Sigmoid colon (tissue), 7 donors: ENCODE measurements around the gene VPS13C. TPM values are rescaled to one million over a fixed set of nuclear protein-coding genes. Genes with fewer than 3 reads are reported as not detected.

Experiments used
- DNase-seq: peaks from one replicate; pipeline ENCODE4 v3.0.0-alpha.2; 2019
- H3K27ac ChIP-seq, 4 donors: fragments of 200-600 bp; sonication (generic); one replicate each; pipeline ENCODE4 v1.5.1; 2016 to 2019; ENCODE audit warnings: mild to moderate bottlenecking in 1 of 4
- H3K27me3 ChIP-seq, 3 donors: fragments of 200-600 bp; sonication (generic); one replicate each; pipeline ENCODE4 v1.5.1; 2019; ENCODE audit warnings: mild to moderate bottlenecking in 1 of 3
- H3K36me3 ChIP-seq, 4 donors: fragments of 200-600 bp; sonication (generic); one replicate each; pipeline ENCODE4 v1.5.1; 2016 to 2019
- H3K4me1 ChIP-seq, 4 donors: fragments of 200-600 bp; sonication (generic); one replicate each; pipeline ENCODE4 v1.5.1; 2017 to 2019
- H3K4me3 ChIP-seq, 4 donors: fragments of 200-600 bp; sonication (generic); one replicate each; pipeline ENCODE4 v1.5.1; 2017 to 2019; ENCODE audit warnings: mild to moderate bottlenecking in 2 of 4, moderate library complexity in 1 of 4
- H3K9me3 ChIP-seq, 4 donors: fragments of 200-600 bp in 3 of 4; sonication (generic) in 3 of 4; one replicate each; pipeline versions ENCODE4 v1.5.1 to v1.6.1; 2013 to 2019
- EP300 ChIP-seq, 4 donors: sonication (generic); formaldehyde crosslinking; IDR thresholded peaks; one replicate each; pipeline ENCODE4 v1.6.1; 2017; ENCODE audit warnings: antibody characterized with exemption in 4 of 4
- POLR2A ChIP-seq, 2 donors: fragments of 450-650 bp; IDR thresholded peaks; one replicate each; pipeline ENCODE4 v1.6.1; 2016; ENCODE audit warnings: antibody characterized with exemption in 2 of 2, mild to moderate bottlenecking in 2 of 2, moderate library complexity in 2 of 2
- POLR2AphosphoS5 ChIP-seq, 4 donors: sonication (generic); formaldehyde crosslinking; IDR thresholded peaks; one replicate each; pipeline ENCODE4 v1.6.1; 2017; ENCODE audit warnings: antibody characterized with exemption in 4 of 4
- WGBS, 2 donors: extraction: QIAGEN DNeasy Blood & Tissue Kit; methylation state at CpG; one replicate each; pipeline ENCODE4 v1.1.7; 2013; 5-methylcytosine and 5-hydroxymethylcytosine counted together
- intact Hi-C: fragments of 100-400 bp; cut with DNase I; formaldehyde crosslinking; loops from one replicate; pipeline ENCODE4 v1.15.1; 2023
- polyA plus RNA-seq, 3 donors: library from polyadenylated mRNA; stranded (reverse); fragments of 200-250 nt; gene quantifications; one replicate each; pipeline ENCODE4 v1.2.3, GENCODE V29; 2013
- total RNA-seq, 4 donors: library from RNA; depleted of rRNA; stranded (reverse); fragments of >200 nt; gene quantifications; one replicate each; pipeline ENCODE4 v1.1.0, GENCODE V29; 2016
- TF ChIP-seq, protein P1 (sequence below), 4 experiments: fragments of 450-650 bp in 3 of 4; fragments of 200-600 bp in 1 of 4; IDR thresholded peaks; one replicate each; pipeline ENCODE4 v1.5.1; 2016 to 2019; ENCODE audit warnings: antibody characterized with exemption in 4 of 4, mild to moderate bottlenecking in 3 of 4, moderate library complexity in 2 of 4
- donor health status: healthy with polysubstance abuse.
- donor health status: Bipolar disorder and iron deficiency.
- donor health status: healthy.

Gene VPS13C, protein sequence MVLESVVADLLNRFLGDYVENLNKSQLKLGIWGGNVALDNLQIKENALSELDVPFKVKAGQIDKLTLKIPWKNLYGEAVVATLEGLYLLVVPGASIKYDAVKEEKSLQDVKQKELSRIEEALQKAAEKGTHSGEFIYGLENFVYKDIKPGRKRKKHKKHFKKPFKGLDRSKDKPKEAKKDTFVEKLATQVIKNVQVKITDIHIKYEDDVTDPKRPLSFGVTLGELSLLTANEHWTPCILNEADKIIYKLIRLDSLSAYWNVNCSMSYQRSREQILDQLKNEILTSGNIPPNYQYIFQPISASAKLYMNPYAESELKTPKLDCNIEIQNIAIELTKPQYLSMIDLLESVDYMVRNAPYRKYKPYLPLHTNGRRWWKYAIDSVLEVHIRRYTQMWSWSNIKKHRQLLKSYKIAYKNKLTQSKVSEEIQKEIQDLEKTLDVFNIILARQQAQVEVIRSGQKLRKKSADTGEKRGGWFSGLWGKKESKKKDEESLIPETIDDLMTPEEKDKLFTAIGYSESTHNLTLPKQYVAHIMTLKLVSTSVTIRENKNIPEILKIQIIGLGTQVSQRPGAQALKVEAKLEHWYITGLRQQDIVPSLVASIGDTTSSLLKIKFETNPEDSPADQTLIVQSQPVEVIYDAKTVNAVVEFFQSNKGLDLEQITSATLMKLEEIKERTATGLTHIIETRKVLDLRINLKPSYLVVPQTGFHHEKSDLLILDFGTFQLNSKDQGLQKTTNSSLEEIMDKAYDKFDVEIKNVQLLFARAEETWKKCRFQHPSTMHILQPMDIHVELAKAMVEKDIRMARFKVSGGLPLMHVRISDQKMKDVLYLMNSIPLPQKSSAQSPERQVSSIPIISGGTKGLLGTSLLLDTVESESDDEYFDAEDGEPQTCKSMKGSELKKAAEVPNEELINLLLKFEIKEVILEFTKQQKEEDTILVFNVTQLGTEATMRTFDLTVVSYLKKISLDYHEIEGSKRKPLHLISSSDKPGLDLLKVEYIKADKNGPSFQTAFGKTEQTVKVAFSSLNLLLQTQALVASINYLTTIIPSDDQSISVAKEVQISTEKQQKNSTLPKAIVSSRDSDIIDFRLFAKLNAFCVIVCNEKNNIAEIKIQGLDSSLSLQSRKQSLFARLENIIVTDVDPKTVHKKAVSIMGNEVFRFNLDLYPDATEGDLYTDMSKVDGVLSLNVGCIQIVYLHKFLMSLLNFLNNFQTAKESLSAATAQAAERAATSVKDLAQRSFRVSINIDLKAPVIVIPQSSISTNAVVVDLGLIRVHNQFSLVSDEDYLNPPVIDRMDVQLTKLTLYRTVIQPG (N-terminal part only)
- total RNA-seq = 100 to 1,000 TPM in 2 of 4 donors, 10 to 100 TPM in 2; 71.5 to 112 (median 94.4) TPM
- polyA plus RNA-seq = 10 to 100 TPM in 1 of 3 donors, 1 to 10 TPM in 2; 2.1 to 18.2 (median 6.6) TPM

DNA sequence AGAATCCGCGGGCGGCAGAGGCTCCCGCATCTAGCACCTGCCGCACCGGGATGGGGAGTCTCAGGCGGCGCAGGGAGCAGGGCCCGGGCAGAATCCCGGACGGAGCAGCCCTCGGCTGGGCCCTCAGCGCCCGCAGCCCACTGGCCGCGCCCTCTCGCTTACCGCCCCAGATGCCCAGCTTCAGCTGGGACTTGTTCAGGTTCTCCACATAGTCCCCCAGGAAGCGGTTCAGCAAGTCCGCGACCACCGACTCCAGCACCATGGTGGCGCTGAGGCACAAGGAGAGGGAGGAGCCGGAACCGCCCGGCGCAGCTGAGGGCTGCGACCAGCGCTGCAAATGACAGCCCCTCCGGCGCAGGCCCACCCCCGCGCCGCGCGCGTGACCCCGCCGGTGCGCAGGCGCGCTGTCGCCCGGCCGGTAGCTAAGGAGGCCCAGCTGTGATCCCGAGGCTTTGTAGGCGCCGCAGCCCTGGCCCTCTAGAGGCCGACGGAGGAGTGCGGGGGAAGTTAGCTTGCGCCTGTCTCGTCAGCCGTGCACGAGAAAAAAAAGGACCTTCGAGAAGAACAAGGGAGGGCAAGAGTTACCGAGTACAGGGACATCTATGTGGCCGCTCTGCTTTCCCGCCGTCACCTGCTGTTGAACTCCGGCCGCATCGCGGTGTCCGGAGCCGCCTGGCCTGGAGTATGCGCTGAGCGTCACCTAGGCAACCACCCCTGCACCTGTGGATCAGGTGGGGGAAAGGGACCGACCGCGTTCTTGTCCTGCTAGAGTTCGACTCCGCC, at the start of gene VPS13C:
VPS13C (minus strand) TSS at position 335 of the 783 bp plus-strand sequence; CDS start at position 262, 73 bp downstream.
- peak within 1 kb of the TSS; percentile 91 to 96 (median 93) for H3K27ac ChIP-seq
- no peaks in the 10 kb centered on the region for H3K9me3 ChIP-seq
- TF ChIP-seq EP300 (IDR thresholded peaks at IDR 0.05) (no peak), POLR2A (IDR thresholded peaks at IDR 0.05) (peak; percentile 27 to 49), POLR2AphosphoS5 (IDR thresholded peaks at IDR 0.05) (peak; percentile 83 to 95 (median 90))
- TF ChIP-seq, protein P1, sequence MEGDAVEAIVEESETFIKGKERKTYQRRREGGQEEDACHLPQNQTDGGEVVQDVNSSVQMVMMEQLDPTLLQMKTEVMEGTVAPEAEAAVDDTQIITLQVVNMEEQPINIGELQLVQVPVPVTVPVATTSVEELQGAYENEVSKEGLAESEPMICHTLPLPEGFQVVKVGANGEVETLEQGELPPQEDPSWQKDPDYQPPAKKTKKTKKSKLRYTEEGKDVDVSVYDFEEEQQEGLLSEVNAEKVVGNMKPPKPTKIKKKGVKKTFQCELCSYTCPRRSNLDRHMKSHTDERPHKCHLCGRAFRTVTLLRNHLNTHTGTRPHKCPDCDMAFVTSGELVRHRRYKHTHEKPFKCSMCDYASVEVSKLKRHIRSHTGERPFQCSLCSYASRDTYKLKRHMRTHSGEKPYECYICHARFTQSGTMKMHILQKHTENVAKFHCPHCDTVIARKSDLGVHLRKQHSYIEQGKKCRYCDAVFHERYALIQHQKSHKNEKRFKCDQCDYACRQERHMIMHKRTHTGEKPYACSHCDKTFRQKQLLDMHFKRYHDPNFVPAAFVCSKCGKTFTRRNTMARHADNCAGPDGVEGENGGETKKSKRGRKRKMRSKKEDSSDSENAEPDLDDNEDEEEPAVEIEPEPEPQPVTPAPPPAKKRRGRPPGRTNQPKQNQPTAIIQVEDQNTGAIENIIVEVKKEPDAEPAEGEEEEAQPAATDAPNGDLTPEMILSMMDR (IDR thresholded peaks at IDR 0.05) = peak; percentile 67 to 84 (median 76)
- intact Hi-C loops = no loop called here
- peaks cover 0 to 9% (median 0%) of the 10 kb centered on the region in 3 donors for H3K27me3 ChIP-seq
- H3K4me3 ChIP-seq = peak within 1 kb of the TSS; percentile 69 to 95 (median 84)
- 0% methylated on average over 73 of the region's 73 CpGs for WGBS, 2 donors
- H3K4me1 ChIP-seq = peaks cover 0 to 20% (median 12%) of the 10 kb centered on the region in 4 donors
- peak; percentile 96 for DNase-seq
- H3K36me3 ChIP-seq = no peaks in the 10 kb centered on the region

DNA sequence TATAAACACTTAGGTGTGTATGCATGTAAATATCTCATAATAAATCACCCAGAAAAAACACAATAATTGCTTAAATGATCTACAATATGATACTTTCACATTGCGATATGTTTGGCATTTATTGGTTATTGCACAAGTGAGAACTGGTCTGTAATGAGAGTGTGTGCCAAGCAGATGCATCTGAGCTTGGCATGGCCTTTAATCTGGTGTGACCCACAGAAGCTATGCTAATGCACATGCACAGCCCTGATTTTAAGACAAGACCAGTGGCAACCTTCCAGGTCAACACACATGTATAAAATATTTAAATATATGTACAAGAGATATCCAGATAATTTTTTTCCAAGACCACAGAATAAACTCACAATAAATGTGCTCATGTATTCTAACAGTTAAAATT, 49.2 kb upstream of the VPS13C start:
- intact Hi-C loops = no loop called here
- TF ChIP-seq, protein P1 (IDR thresholded peaks at IDR 0.05) = no peak
- no peak for TF ChIP-seq EP300 (IDR thresholded peaks at IDR 0.05)
- no peak for TF ChIP-seq POLR2AphosphoS5 (IDR thresholded peaks at IDR 0.05)
- no peak for TF ChIP-seq POLR2A (IDR thresholded peaks at IDR 0.05)
- no peak overlapping the region for H3K27ac ChIP-seq
- no peak for DNase-seq
- 52 to 79% methylated on average over 1 of the region's 1 CpG for WGBS, 2 donors
- H3K4me3 ChIP-seq = no peak overlapping the region
- H3K27me3 ChIP-seq = no peaks in the 10 kb centered on the region
- no peaks in the 10 kb centered on the region for H3K36me3 ChIP-seq
- H3K4me1 ChIP-seq = peaks cover 0 to 19% (median 15%) of the 10 kb centered on the region in 4 donors
- no peaks in the 10 kb centered on the region for H3K9me3 ChIP-seq

DNA sequence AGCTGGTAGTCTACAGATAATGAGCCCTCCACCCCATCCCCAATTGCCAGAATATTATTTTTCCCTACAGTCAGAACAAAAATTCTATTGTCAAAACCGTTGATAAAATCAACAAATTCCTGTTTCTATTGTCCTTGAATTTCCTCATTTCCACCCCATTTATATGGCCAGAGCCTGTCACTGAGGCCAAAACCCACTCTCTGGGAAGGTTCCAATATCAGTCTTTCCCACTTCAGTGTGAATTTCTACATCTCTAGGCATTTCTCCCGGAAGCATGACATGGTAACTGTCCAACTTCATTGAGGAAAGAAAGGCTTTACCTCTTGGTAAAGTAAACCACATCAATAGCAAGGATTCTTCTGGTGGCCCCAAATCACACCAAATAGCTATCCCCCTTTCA, 48.2 kb upstream of the VPS13C start:
- no peak for TF ChIP-seq POLR2AphosphoS5 (IDR thresholded peaks at IDR 0.05)
- TF ChIP-seq, protein P1 (IDR thresholded peaks at IDR 0.05) = no peak
- peaks cover 0 to 19% (median 15%) of the 10 kb centered on the region in 4 donors for H3K4me1 ChIP-seq
- intact Hi-C loops = no loop called here
- H3K27ac ChIP-seq = no peak overlapping the region
- no peak for DNase-seq
- H3K27me3 ChIP-seq = no peaks in the 10 kb centered on the region
- no peaks in the 10 kb centered on the region for H3K36me3 ChIP-seq
- no peaks in the 10 kb centered on the region for H3K9me3 ChIP-seq
- no peak overlapping the region for H3K4me3 ChIP-seq
- WGBS, 2 donors = 54 to 71% methylated on average over 2 of the region's 2 CpGs
